Measurements from ENCODE around the gene ANKUB1. TPM values are rescaled to one million over a fixed set of nuclear protein-coding genes. Genes with fewer than 3 reads are reported as not detected.

Gene ANKUB1
- polyA plus RNA-seq, 2 of the 4 experiments (the other 2 are of a cell fraction) = not detected

DNA sequence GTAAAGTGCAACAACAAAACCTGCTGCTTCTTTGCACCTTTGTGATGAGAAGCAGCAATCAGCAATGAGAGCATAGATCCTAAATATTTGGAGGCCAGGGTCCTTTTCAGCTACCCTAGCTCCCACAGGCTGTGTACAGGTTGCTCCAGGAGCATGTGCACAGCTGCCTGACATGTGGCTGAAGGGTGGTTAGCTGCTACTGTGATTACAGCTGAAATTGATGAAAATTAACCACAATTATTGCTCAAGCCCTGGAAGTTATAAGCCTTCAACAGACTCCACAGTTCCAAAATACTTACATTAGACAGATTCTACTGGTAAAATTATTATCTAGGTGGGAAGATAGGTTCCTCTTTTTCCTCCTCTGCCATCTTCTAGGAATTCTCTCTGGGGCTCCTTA is 68.6 kb downstream of the ANKUB1 start:
- no peak overlapping the region for H3K27ac ChIP-seq
- no peak overlapping the region for H3K4me3 ChIP-seq
- POLR2A ChIA-PET = no interaction called here
- no peak for ATAC-seq
- FAIRE-seq = no peak
- CTCF ChIA-PET = interaction anchor here (1.6 kb wide), 1 partner anchor 192 kb away, joined by 3 read pairs; no protein-coding TSS in a partner anchor
- no peak for DNase-seq (ENCODE audit: low read depth in 1 of 2, low spot score in 1 of 2)
- TF ChIP-seq, protein P1, sequence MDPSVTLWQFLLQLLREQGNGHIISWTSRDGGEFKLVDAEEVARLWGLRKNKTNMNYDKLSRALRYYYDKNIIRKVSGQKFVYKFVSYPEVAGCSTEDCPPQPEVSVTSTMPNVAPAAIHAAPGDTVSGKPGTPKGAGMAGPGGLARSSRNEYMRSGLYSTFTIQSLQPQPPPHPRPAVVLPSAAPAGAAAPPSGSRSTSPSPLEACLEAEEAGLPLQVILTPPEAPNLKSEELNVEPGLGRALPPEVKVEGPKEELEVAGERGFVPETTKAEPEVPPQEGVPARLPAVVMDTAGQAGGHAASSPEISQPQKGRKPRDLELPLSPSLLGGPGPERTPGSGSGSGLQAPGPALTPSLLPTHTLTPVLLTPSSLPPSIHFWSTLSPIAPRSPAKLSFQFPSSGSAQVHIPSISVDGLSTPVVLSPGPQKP (IDR thresholded peaks at IDR 0.05; ENCODE audit: low read depth, low read length) = no peak
- TF ChIP-seq, protein P2, sequence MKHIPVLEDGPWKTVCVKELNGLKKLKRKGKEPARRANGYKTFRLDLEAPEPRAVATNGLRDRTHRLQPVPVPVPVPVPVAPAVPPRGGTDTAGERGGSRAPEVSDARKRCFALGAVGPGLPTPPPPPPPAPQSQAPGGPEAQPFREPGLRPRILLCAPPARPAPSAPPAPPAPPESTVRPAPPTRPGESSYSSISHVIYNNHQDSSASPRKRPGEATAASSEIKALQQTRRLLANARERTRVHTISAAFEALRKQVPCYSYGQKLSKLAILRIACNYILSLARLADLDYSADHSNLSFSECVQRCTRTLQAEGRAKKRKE (CRISPR knock-in tag; IDR thresholded peaks at IDR 0.05; ENCODE audit: low read depth) = no peak
- no peak for TF ChIP-seq PHF8 (IDR thresholded peaks at IDR 0.05; ENCODE audit: borderline replicate concordance, low read depth)
- TF ChIP-seq SMC3 (IDR thresholded peaks at IDR 0.05) = no peak
- no peak for TF ChIP-seq BHLHE40 (IDR thresholded peaks at IDR 0.05; ENCODE audit: low read depth, low read length)
- TF ChIP-seq MYC (IDR thresholded peaks at IDR 0.05; ENCODE audit: borderline replicate concordance, low read length) = no peak
- TF ChIP-seq NR3C1 (IDR thresholded peaks at IDR 0.05) = no peak
- TF ChIP-seq JUN (IDR thresholded peaks at IDR 0.05) = no peak
- TF ChIP-seq TP53 (CRISPR knock-in tag; IDR thresholded peaks at IDR 0.05) = no peak
- TF ChIP-seq RCOR1 (IDR thresholded peaks at IDR 0.05; ENCODE audit: low read depth, low read length) = no peak
- no peak for TF ChIP-seq FOSL2 (IDR thresholded peaks at IDR 0.05)
- no peak for TF ChIP-seq FOSL2 (CRISPR knock-in tag; IDR thresholded peaks at IDR 0.05)
- TF ChIP-seq CHD2 (IDR thresholded peaks at IDR 0.05; ENCODE audit: low read length, partially characterized antibody) = no peak
- no peak for TF ChIP-seq CHD4 (IDR thresholded peaks at IDR 0.05; ENCODE audit: borderline replicate concordance)
- TF ChIP-seq, protein P3, sequence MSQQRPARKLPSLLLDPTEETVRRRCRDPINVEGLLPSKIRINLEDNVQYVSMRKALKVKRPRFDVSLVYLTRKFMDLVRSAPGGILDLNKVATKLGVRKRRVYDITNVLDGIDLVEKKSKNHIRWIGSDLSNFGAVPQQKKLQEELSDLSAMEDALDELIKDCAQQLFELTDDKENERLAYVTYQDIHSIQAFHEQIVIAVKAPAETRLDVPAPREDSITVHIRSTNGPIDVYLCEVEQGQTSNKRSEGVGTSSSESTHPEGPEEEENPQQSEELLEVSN (IDR thresholded peaks at IDR 0.05; ENCODE audit: borderline replicate concordance, low read depth) = no peak
- TF ChIP-seq ZSCAN20 (CRISPR knock-in tag; IDR thresholded peaks at IDR 0.05) = no peak
- TF ChIP-seq RNF2 (IDR thresholded peaks at IDR 0.05; ENCODE audit: borderline replicate concordance, low read depth) = no peak
- no peaks in the 10 kb centered on the region for H3K4me1 ChIP-seq
- no peak overlapping the region for H3K4me2 ChIP-seq
- peaks cover 18% of the 10 kb centered on the region for H3K9me3 ChIP-seq

DNA sequence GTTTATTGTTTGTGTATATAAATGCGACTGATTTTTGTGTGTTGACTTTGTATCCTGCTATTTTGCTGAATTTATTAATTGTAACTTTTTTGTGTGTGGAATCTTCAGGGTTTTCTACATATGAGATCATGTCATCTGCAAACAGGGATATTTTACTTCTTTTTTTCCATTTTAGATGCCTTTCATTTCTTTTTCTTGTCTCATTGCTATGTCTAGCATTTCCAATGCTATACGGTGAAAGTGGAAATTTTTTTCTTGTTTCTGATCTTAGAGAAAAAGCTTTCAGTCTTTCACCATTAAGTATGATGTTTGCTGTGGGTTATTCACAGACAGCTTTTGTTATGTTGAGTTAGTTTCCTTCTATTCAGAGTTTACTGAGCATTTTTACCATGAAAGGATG is 71.4 kb downstream of the ANKUB1 start:
- CTCF ChIA-PET = interaction anchor here (1.5 to 2.2 kb wide), 4 partner anchors 61 to 210 kb away, joined by 4 to 10 read pairs (median 6); no protein-coding TSS in a partner anchor

DNA sequence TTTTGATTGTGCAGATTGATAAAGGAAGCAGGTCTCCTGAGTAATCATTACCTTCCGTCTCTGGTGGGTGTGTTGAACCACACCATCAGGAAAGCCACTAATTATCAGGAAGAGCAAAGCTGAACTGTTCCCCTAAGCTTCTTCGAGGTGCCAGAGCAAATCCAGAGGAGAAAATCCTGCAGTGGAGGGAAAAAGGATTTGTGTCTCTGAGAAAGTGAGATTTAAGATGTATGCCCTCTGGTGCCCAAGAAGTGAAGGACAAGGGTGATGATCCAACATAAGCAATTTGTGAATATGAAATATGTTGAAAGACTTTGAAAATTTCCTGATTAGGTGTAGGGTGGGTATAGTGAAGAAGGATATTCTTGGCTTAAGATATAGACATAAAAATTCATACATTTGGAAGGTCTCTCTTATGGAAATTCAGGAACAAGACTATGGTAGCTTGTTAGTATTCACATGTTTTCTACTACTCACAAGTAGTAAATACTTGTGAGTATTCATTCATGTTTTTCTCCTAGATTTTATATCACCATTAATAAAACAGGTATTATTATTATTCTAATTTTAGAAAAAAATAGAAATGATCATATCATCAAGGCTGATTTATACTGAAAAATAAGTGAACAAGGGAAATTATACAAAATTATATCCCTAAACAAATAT is 74.8 kb downstream of the ANKUB1 start:
- H3K4me2 ChIP-seq = peak overlapping the region; percentile 40
- peaks cover 18% of the 10 kb centered on the region for H3K9me3 ChIP-seq
- DNase-seq (ENCODE audit: low read depth in 1 of 2, low spot score in 1 of 2) (peak; percentile 31 to 83), ATAC-seq (peak; percentile 85 to 87), FAIRE-seq (no peak)
- no peak overlapping the region for H3K4me3 ChIP-seq
- H3K27ac ChIP-seq = peak overlapping the region; percentile 58 to 64
- 11% methylated on average over 2 of the region's 2 CpGs for WGBS (ENCODE audit: missing lambda C conversion rate)
- TF ChIP-seq, protein P4, sequence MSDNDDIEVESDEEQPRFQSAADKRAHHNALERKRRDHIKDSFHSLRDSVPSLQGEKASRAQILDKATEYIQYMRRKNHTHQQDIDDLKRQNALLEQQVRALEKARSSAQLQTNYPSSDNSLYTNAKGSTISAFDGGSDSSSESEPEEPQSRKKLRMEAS (IDR thresholded peaks at IDR 0.05) = 0 out of 2 replicates have a peak, but pooled peaks have one; percentile 26
- TF ChIP-seq ESRRA (IDR thresholded peaks at IDR 0.05; ENCODE audit: borderline replicate concordance, low read length) (no peak), HOXA7 (CRISPR knock-in tag; IDR thresholded peaks at IDR 0.05) (no peak), RAD21 (conservative IDR thresholded peaks at IDR 0.05 in 1 of 2, IDR thresholded peaks at IDR 0.05 in 1 of 2) (peak; percentile 81 to 84), SMC3 (IDR thresholded peaks at IDR 0.05) (peak; percentile 94)
- TF ChIP-seq, protein P3 (IDR thresholded peaks at IDR 0.05; ENCODE audit: borderline replicate concordance, low read depth) = peak; percentile 71; the same call in 1 of the 2 replicates
- TF ChIP-seq, protein P5, sequence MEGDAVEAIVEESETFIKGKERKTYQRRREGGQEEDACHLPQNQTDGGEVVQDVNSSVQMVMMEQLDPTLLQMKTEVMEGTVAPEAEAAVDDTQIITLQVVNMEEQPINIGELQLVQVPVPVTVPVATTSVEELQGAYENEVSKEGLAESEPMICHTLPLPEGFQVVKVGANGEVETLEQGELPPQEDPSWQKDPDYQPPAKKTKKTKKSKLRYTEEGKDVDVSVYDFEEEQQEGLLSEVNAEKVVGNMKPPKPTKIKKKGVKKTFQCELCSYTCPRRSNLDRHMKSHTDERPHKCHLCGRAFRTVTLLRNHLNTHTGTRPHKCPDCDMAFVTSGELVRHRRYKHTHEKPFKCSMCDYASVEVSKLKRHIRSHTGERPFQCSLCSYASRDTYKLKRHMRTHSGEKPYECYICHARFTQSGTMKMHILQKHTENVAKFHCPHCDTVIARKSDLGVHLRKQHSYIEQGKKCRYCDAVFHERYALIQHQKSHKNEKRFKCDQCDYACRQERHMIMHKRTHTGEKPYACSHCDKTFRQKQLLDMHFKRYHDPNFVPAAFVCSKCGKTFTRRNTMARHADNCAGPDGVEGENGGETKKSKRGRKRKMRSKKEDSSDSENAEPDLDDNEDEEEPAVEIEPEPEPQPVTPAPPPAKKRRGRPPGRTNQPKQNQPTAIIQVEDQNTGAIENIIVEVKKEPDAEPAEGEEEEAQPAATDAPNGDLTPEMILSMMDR (IDR thresholded peaks at IDR 0.05) = peak; percentile 85
- H3K4me1 ChIP-seq = peaks cover 6% of the 10 kb centered on the region
- ChIA-PET POLR2A (interaction anchor here (0.8 kb wide), 1 partner anchor 190 kb away, joined by 3 read pairs; no protein-coding TSS in a partner anchor), CTCF (interaction anchor here (0.6 to 3.6 kb wide), 73 partner anchors 8 to 625 kb away, joined by 3 to 52 read pairs (median 5); no protein-coding TSS in a partner anchor)

More for the DNA sequence above, 71.4 kb downstream of the ANKUB1 start:
- peaks cover 6% of the 10 kb centered on the region for H3K4me1 ChIP-seq
- 81% methylated on average over 2 of the region's 2 CpGs for WGBS (ENCODE audit: missing lambda C conversion rate)
- H3K9me3 ChIP-seq = peaks cover 18% of the 10 kb centered on the region
- DNase-seq (ENCODE audit: low read depth in 1 of 2, low spot score in 1 of 2) (no peak), FAIRE-seq (no peak), ATAC-seq (no peak)
- no peak overlapping the region for H3K4me2 ChIP-seq
- POLR2A ChIA-PET = no interaction called here
- H3K27ac ChIP-seq = no peak overlapping the region
- no peak overlapping the region for H3K4me3 ChIP-seq
- no peak for TF ChIP-seq FOXS1 (CRISPR knock-in tag; IDR thresholded peaks at IDR 0.05)
- TF ChIP-seq PHF8 (IDR thresholded peaks at IDR 0.05; ENCODE audit: borderline replicate concordance, low read depth) = no peak
- TF ChIP-seq CHD2 (IDR thresholded peaks at IDR 0.05; ENCODE audit: low read length, partially characterized antibody) = no peak
